NT2/D1 (cell line): ENCODE data around the gene PARP3.

Experiments used
- SUZ12 ChIP-seq: IDR thresholded peaks from 2 replicates; pipeline ENCODE4 v1.6.1; 2011; ENCODE audit not compliant: insufficient read length, insufficient read depth; ENCODE audit errors: extremely low read depth
- YY1 ChIP-seq: IDR thresholded peaks from 2 replicates; pipeline ENCODE4 v1.6.1; 2011; ENCODE audit not compliant: insufficient read length, insufficient read depth

DNA sequence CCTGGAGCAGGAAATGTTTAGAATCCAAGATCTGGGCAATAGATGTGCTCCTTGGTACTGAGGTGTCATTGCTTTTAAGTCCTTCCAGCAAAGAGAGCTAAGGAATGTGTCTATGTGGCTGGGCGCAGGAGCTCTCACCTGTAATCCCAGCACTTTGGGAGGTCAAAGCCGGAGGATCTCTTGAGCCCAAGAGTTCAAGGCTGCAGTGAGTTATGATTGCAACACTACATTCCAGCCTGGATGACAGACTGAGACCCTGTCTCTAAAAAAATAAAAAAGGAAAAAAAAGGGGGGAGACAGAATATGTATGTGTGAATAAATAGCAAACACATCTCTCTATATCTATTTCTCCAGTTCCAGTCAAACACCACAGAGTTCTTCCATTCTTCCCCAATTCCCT lies 8.7 kb downstream of the PARP3 start:
- TF ChIP-seq SUZ12: no peak
- no peak for TF ChIP-seq YY1
